Chondrocyte (in vitro differentiated cells): Measurements from ENCODE around the gene SLF1. TPM values are rescaled to one million over a fixed set of nuclear protein-coding genes. Genes with fewer than 3 reads are reported as not detected.

Experiments used
- DNase-seq: peaks from one replicate; pipeline ENCODE4 v3.0.0; 2021; ENCODE audit warnings: mixed read lengths, low spot score
- H3K27ac Mint-ChIP-seq: one replicate; pipeline ENCODE4 v1.8.0; 2021; ENCODE audit warnings: mild to moderate bottlenecking, moderate library complexity, mixed read lengths; ENCODE audit not compliant: unreplicated experiment
- H3K27me3 Mint-ChIP-seq: 2 replicates; pipeline ENCODE4 v1.8.0; 2021; ENCODE audit warnings: low read depth, mixed read lengths
- H3K36me3 Mint-ChIP-seq: 2 replicates; pipeline ENCODE4 v1.8.0; 2021; ENCODE audit warnings: low read depth, mixed read lengths
- H3K4me1 Mint-ChIP-seq: 2 replicates; pipeline ENCODE4 v1.8.0; 2021; ENCODE audit warnings: low read depth, mild to moderate bottlenecking, mixed read lengths
- H3K4me3 Mint-ChIP-seq: one replicate; pipeline ENCODE4 v1.8.0; 2021; ENCODE audit warnings: mild to moderate bottlenecking, moderate library complexity, mixed read lengths; ENCODE audit not compliant: unreplicated experiment
- H3K9me3 Mint-ChIP-seq: 2 replicates; pipeline ENCODE4 v1.8.0; 2021; ENCODE audit warnings: low read depth, mixed read lengths
- total RNA-seq: library from RNA; stranded (reverse); gene quantifications from 3 replicates; pipeline ENCODE4 v1.2.1, GENCODE V29; 2021
- TF ChIP-seq, protein P1 (sequence below): fragments of 200-600 bp; sonication (generic); IDR thresholded peaks from 2 replicates; pipeline ENCODE4 v1.5.0; 2021; ENCODE audit warnings: antibody characterized with exemption, mild to moderate bottlenecking, moderate library complexity

SLF1 gene
- total RNA-seq, 1 donor from 2014 or later = 3.9 TPM

DNA sequence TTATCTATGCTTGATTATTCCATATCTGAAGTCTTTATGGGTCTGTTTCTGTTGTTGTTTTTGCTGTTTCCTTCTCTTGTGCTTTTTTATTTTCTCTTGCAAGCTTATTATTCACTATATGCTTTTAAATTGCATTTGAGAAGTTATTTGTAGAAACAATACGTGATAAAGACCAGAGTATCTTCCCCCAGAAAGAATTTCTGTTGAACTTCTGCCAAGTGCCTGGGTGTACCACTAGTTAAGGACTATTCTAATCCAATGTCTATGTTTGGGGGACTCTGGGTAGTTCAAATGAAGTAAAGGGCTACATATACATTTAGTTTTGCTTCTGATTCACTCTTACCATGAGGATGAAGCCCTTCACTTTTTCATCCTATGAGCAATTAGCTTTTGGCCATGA is 54.3 kb downstream of the SLF1 start:
- no peaks in the 10 kb centered on the region for H3K36me3 Mint-ChIP-seq
- TF ChIP-seq, protein P1, sequence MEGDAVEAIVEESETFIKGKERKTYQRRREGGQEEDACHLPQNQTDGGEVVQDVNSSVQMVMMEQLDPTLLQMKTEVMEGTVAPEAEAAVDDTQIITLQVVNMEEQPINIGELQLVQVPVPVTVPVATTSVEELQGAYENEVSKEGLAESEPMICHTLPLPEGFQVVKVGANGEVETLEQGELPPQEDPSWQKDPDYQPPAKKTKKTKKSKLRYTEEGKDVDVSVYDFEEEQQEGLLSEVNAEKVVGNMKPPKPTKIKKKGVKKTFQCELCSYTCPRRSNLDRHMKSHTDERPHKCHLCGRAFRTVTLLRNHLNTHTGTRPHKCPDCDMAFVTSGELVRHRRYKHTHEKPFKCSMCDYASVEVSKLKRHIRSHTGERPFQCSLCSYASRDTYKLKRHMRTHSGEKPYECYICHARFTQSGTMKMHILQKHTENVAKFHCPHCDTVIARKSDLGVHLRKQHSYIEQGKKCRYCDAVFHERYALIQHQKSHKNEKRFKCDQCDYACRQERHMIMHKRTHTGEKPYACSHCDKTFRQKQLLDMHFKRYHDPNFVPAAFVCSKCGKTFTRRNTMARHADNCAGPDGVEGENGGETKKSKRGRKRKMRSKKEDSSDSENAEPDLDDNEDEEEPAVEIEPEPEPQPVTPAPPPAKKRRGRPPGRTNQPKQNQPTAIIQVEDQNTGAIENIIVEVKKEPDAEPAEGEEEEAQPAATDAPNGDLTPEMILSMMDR = no peak
- H3K27ac Mint-ChIP-seq = no peak overlapping the region

DNA sequence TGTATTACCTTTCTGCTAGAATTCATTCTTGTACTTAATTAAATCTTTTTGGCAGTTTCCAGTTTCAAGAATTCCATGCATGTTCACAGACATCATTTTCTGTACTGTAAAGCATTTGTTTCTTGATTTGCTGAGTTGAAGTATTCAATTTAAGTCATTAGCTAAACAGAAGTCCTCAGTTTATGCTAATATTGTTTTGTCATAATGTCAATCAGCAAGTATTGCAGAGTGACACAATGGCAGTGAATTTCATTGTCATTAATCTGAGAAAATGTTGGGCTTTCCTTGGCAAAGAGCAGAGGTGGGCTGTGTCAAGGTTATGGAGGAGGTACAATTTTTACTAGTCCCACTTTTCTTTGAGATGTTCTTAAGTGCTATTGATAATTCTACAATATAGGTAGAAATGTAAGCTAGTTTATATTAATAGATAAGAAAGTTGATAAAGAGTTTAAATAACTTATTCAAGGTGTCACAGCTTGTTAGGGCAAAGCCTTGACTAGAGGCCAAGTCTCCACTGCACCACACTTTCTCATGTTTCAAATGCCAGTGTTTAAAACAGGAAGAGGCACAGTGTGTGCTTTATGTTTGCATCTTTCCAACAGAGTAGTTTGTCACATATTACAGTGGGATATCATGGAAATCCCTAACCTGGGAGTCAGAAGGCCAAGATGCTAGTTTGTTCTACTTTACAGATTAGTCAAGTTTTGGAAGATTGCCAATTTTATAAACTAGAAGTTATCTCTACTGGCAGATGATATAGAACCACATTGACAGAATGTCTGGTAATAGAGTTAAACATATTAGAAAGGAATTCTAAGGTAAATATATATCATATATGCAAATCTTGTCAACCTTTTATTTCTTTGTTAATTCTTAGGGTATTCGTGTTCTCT is 56.3 kb downstream of the SLF1 start:
- H3K27me3 Mint-ChIP-seq = no peaks in the 10 kb centered on the region
- H3K27ac Mint-ChIP-seq = no peak overlapping the region
- no peaks in the 10 kb centered on the region for H3K9me3 Mint-ChIP-seq
- H3K4me1 Mint-ChIP-seq = peaks cover 2% of the 10 kb centered on the region
- H3K36me3 Mint-ChIP-seq = peaks cover 1% of the 10 kb centered on the region
- TF ChIP-seq, protein P1 = no peak
- no peak for DNase-seq
- H3K4me3 Mint-ChIP-seq = no peak overlapping the region

More for the DNA sequence above, 54.3 kb downstream of the SLF1 start:
- no peaks in the 10 kb centered on the region for H3K9me3 Mint-ChIP-seq
- H3K4me1 Mint-ChIP-seq = peaks cover 2% of the 10 kb centered on the region
- DNase-seq = no peak
- no peaks in the 10 kb centered on the region for H3K27me3 Mint-ChIP-seq
- no peak overlapping the region for H3K4me3 Mint-ChIP-seq

DNA sequence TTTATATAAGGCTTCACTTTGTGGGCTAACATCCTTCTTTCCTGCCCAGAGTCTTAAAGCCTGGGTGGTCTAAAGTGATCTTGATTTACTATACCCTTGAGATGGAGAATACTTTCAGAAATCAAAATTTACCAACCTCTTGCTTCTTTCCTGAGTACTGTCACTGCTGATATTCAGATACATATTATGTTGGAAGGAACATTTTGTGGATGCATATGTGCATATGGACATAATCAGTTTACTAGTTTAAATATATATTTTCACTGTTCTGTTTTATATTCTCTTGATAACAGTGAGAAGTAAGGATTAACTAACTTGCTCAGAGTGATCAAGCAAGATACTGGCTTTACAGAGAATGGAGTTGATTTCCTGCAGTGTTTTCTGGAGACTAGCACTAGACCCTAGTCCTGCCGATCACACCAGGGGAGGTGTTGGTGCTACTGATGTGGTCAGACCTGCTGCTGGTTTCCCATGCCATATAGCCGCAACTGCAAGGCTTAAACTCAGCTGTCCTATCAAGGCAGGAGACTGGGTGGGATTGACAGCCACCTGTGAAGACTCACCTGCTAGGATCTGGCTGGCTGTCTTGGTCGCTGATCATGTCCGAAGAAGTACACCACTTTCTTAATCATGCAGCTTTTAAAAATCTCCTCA is 57.6 kb downstream of the SLF1 start:
- Mint-ChIP-seq H3K9me3 (no peaks in the 10 kb centered on the region), H3K4me3 (no peak overlapping the region), H3K4me1 (peaks cover 2% of the 10 kb centered on the region), H3K36me3 (peaks cover 3% of the 10 kb centered on the region), H3K27me3 (no peaks in the 10 kb centered on the region), H3K27ac (no peak overlapping the region)
- TF ChIP-seq, protein P1 = no peak
- DNase-seq = no peak

DNA sequence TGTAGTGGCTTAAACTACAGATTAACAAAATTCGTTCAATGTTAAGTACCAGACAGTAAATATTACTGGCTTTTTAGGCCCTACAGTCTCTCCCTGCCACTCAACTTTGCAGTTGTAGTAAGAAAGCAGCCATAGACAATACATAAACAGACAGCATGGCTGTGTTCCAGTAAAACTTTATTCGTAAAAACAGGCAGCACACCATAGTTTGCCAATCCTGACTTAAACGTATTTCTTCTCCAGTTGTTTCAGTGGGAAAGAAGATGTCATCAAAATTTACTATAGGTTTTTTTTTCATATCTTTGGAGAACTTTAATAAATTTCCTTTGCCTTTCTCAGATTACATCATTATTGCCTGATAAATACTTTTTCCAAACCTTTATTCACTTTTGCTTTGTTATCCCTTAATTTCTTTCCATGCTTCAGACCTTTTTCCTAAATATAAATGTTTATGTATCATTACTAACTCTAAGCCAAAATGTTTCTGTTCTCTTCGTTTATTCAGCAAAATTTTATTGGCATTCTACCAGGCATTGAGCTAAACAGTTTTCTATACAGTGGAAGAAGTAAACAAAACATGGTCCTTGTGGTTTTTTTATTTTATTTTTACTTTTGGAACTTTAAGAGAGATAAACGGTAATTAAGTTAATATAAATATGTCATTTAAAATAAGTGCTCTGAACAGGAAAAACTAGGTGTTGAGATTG is 64.5 kb downstream of the SLF1 start:
- Mint-ChIP-seq H3K27me3 (no peaks in the 10 kb centered on the region), H3K4me3 (no peak overlapping the region), H3K27ac (no peak overlapping the region), H3K36me3 (peaks cover 5% of the 10 kb centered on the region), H3K4me1 (no peaks in the 10 kb centered on the region), H3K9me3 (no peaks in the 10 kb centered on the region)
- TF ChIP-seq, protein P1 = no peak
- no peak for DNase-seq

DNA sequence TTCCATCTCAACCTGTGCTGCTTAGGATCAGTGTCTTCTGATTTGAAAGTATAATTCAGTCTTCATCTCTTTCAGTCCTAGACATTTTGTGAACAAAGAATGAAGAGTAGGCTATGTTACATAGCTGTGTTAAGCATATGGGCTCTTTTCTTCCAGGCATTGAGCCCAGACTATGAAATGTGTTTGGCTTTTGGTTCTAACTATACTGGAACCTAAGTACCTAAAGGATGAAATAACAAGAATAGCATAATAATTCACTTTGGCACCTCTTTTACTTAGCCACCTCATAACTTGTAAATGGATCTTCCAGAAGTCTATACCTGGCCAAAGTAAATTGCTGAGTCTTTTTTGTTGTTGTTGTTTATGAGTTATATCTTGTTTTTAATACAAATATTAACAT is 71.4 kb downstream of the SLF1 start:
- Mint-ChIP-seq H3K36me3 (peaks cover 2% of the 10 kb centered on the region), H3K9me3 (no peaks in the 10 kb centered on the region), H3K4me3 (no peak overlapping the region), H3K4me1 (peaks cover 14% of the 10 kb centered on the region), H3K27ac (no peak overlapping the region), H3K27me3 (no peaks in the 10 kb centered on the region)
- TF ChIP-seq, protein P1 = no peak
- no peak for DNase-seq
